LNCAP (cell line): ENCODE data around the gene HLA-DRB5.

Experiments
- CTCF ChIP-seq: fragments of 450-650 bp; IDR thresholded peaks from 2 replicates; pipeline ENCODE4 v1.5.1; 2017; ENCODE audit warnings: mild to moderate bottlenecking

Gene HLA-DRB5

GRCh38 chr6:32488083-32488482 lies 42.0 kb downstream of the HLA-DRB5 start:
- no peak for TF ChIP-seq CTCF

GRCh38 chr6:32484614-32484998 lies 45.5 kb downstream of the HLA-DRB5 start:
- TF ChIP-seq CTCF: no peak

- no peak for TF ChIP-seq CTCF
Observed at GRCh38 chr6:32483968-32484613, 46.0 kb downstream of the HLA-DRB5 start.

- TF ChIP-seq CTCF: no peak
Observed at GRCh38 chr6:32475392-32476206, 54.5 kb downstream of the HLA-DRB5 start.

GRCh38 chr6:32472781-32473375 lies 57.2 kb downstream of the HLA-DRB5 start:
- TF ChIP-seq CTCF: no peak
